ENCODE results near the gene NPAS4.

- no peak for TF ChIP-seq YY1 (IDR thresholded peaks at IDR 0.05; ENCODE audit: insufficient read depth, insufficient read length)
- no peak for TF ChIP-seq ZNF274 (IDR thresholded peaks at IDR 0.05; ENCODE audit: low read depth, low read length)
These were observed 6.5 kb upstream of the NPAS4 start for GRCh38 chr11:66414120-66414934.
